ENCODE measurements around the gene AP2A2. TPM values are rescaled to one million over a fixed set of nuclear protein-coding genes. Genes with fewer than 3 reads are reported as not detected.

AP2A2 gene
- polyA plus RNA-seq, 3 donors: 5.7 to 61.0 (median 8.2) TPM

DNA sequence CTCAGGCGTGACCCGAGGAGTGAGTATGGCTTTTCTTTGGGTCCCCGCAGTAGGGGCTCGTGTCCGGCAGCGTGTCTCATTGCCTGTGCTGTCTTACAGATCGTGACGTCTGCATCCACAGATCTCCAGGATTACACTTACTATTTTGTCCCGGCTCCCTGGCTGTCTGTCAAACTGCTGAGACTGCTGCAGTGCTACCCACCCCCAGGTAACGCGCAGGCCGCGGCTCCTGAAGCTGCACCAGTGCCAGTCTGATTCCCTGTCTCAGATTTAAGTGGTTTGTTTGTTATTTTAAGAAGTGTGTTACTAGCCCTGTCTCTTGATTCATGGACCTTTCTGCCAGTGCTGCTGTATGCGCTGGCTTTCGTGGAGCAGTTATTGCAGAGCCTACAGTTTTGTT is 58.9 kb downstream of the AP2A2 start:
- Histone ChIP-seq H3K9ac (ENCODE audit: insufficient read depth, low read length, poor library complexity, severe bottlenecking) (no peak overlapping the region), H3K79me2 (ENCODE audit: insufficient read depth, low read length) (no peaks in the 10 kb centered on the region), H3K36me3 (replicated peaks in 1 of 2; ENCODE audit: control insufficient read depth in 1 of 2, insufficient read depth in 2 of 2, low read length in 2 of 2) (peaks cover 72 to 86% of the 10 kb centered on the region in 2 donors), H3K4me2 (replicated peaks; ENCODE audit: extremely low read depth, low read length, poor library complexity, severe bottlenecking) (no peak overlapping the region), H3K27me3 (ENCODE audit: control insufficient read depth in 2 of 2, insufficient read depth in 2 of 2, low read length in 2 of 2) (no peaks in the 10 kb centered on the region), H3K27ac (ENCODE audit: low read depth in 1 of 2, low read length in 2 of 2) (no peak overlapping the region), H2AFZ (ENCODE audit: insufficient read depth, low read depth, low read length, poor library complexity, severe bottlenecking) (no peak overlapping the region), H3K4me1 (ENCODE audit: control insufficient read depth in 1 of 2, insufficient read depth in 2 of 2, low read length in 2 of 2) (no peaks in the 10 kb centered on the region), H3K4me3 (replicated peaks in 1 of 3; ENCODE audit: low read depth in 2 of 3, low read length in 3 of 3) (no peak overlapping the region), H3K9me3 (replicated peaks in 1 of 2; ENCODE audit: control insufficient read depth in 1 of 2, insufficient read depth in 1 of 2, low read length in 2 of 2) (no peaks in the 10 kb centered on the region), H4K20me1 (ENCODE audit: insufficient read depth, low read length) (peaks cover 13% of the 10 kb centered on the region)
- TF ChIP-seq, protein P1, sequence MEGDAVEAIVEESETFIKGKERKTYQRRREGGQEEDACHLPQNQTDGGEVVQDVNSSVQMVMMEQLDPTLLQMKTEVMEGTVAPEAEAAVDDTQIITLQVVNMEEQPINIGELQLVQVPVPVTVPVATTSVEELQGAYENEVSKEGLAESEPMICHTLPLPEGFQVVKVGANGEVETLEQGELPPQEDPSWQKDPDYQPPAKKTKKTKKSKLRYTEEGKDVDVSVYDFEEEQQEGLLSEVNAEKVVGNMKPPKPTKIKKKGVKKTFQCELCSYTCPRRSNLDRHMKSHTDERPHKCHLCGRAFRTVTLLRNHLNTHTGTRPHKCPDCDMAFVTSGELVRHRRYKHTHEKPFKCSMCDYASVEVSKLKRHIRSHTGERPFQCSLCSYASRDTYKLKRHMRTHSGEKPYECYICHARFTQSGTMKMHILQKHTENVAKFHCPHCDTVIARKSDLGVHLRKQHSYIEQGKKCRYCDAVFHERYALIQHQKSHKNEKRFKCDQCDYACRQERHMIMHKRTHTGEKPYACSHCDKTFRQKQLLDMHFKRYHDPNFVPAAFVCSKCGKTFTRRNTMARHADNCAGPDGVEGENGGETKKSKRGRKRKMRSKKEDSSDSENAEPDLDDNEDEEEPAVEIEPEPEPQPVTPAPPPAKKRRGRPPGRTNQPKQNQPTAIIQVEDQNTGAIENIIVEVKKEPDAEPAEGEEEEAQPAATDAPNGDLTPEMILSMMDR (IDR thresholded peaks at IDR 0.05): no peak
- DNase-seq: no peak
- intact Hi-C loops (cut with micrococcal nuclease): no loop called here
- 98% methylated on average over 13 of the region's 15 CpGs for WGBS (ENCODE audit: insufficient coverage)
- Mint-ChIP-seq H3K27me3 (ENCODE audit: low read depth in 3 of 3) (no peaks in the 10 kb centered on the region), H3K4me1 (no peaks in the 10 kb centered on the region), H3K36me3 (peaks cover 77 to 89% of the 10 kb centered on the region in 2 donors), H3K27ac (no peak overlapping the region), H3K4me3 (no peak overlapping the region), H3K9me3 (no peaks in the 10 kb centered on the region)

DNA sequence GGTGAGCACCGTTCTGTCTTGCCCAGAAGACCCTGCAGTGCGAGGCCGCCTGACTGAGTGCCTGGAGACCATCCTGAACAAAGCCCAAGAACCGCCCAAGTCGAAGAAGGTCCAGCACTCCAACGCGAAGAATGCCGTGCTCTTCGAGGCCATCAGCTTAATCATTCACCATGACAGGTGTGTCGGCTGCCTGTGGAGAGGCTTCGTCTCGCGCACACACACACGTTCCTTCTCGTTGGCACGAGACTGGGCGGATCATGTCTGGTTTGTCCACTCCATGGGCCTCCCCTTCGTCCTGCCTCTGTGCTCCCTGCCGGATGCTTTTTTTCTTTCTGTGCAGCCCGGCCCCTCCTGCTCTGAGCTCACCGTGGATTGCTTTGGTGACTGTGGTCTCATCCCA is 59.7 kb downstream of the AP2A2 start:
- no peaks in the 10 kb centered on the region for H3K9me3 ChIP-seq (replicated peaks in 1 of 2; ENCODE audit: control insufficient read depth in 1 of 2, insufficient read depth in 1 of 2, low read length in 2 of 2)
- H3K4me3 Mint-ChIP-seq: no peak overlapping the region
- peaks cover 85 to 96% of the 10 kb centered on the region in 2 donors for H3K36me3 Mint-ChIP-seq
- H3K9me3 Mint-ChIP-seq: no peaks in the 10 kb centered on the region
- H3K4me2 ChIP-seq (replicated peaks; ENCODE audit: extremely low read depth, low read length, poor library complexity, severe bottlenecking): no peak overlapping the region
- H4K20me1 ChIP-seq (ENCODE audit: insufficient read depth, low read length): peaks cover 16% of the 10 kb centered on the region
- H3K27me3 Mint-ChIP-seq (ENCODE audit: low read depth in 3 of 3): no peaks in the 10 kb centered on the region
- H2AFZ ChIP-seq (ENCODE audit: insufficient read depth, low read depth, low read length, poor library complexity, severe bottlenecking): no peak overlapping the region
- peaks cover 78 to 94% of the 10 kb centered on the region in 2 donors for H3K36me3 ChIP-seq (replicated peaks in 1 of 2; ENCODE audit: control insufficient read depth in 1 of 2, insufficient read depth in 2 of 2, low read length in 2 of 2)
- intact Hi-C loops (cut with micrococcal nuclease): no loop called here
- H3K9ac ChIP-seq (ENCODE audit: insufficient read depth, low read length, poor library complexity, severe bottlenecking): no peak overlapping the region
- DNase-seq: no peak
- H3K4me3 ChIP-seq (replicated peaks in 1 of 3; ENCODE audit: low read depth in 2 of 3, low read length in 3 of 3): no peak overlapping the region
- no peaks in the 10 kb centered on the region for H3K79me2 ChIP-seq (ENCODE audit: insufficient read depth, low read length)
- H3K27me3 ChIP-seq (ENCODE audit: control insufficient read depth in 2 of 2, insufficient read depth in 2 of 2, low read length in 2 of 2): no peaks in the 10 kb centered on the region
- H3K4me1 Mint-ChIP-seq: no peaks in the 10 kb centered on the region
- no peak overlapping the region for H3K27ac ChIP-seq (ENCODE audit: low read depth in 1 of 2, low read length in 2 of 2)
- no peaks in the 10 kb centered on the region for H3K4me1 ChIP-seq (ENCODE audit: control insufficient read depth in 1 of 2, insufficient read depth in 2 of 2, low read length in 2 of 2)
- WGBS (ENCODE audit: insufficient coverage): 99% methylated on average over 19 of the region's 21 CpGs
- TF ChIP-seq, protein P1 (IDR thresholded peaks at IDR 0.05): no peak
- peak overlapping the region in 1 of 7 donors; percentile 15 for H3K27ac Mint-ChIP-seq

Measured in CD14-positive monocyte (primary cell).